Spleen (tissue), 13 donors: Measurements from ENCODE around the gene VPS35. TPM values are rescaled to one million over a fixed set of nuclear protein-coding genes. Genes with fewer than 3 reads are reported as not detected.
A peak's percentile ranks its signal among the peaks of the same experiment; 100 is the strongest.

Source experiments
- DNase-seq: peaks from one replicate; pipeline ENCODE4 v3.0.0-alpha.2; 2020
- H3K27ac ChIP-seq, 8 donors: fragments of 200-600 bp; sonication (generic) in 7 of 8; 1 replicate in 4 of 8; 2 replicates in 4 of 8; pipeline versions ENCODE4 v1.5.0 to v1.8.0; 2016 to 2021; ENCODE audit warnings: inconsistent platforms in 4 of 8, mild to moderate bottlenecking in 4 of 8, moderate library complexity in 1 of 8
- H3K27me3 ChIP-seq, 7 donors: fragments of 200-600 bp; sonication (generic) in 6 of 7; replicated peaks in 1 of 7; 1 replicate in 4 of 7; 2 replicates in 3 of 7; pipeline versions ENCODE4 v1.5.0 to v1.8.0; 2016 to 2021; ENCODE audit warnings: inconsistent platforms in 3 of 7, mild to moderate bottlenecking in 1 of 7
- H3K36me3 ChIP-seq, 6 donors: fragments of 200-600 bp; sonication (generic) in 5 of 6; 1 replicate in 4 of 6; 2 replicates in 2 of 6; pipeline versions ENCODE4 v1.5.0 to v1.8.0; 2016 to 2021; ENCODE audit warnings: inconsistent platforms in 2 of 6
- H3K4me1 ChIP-seq, 6 donors: fragments of 200-600 bp; sonication (generic) in 5 of 6; 1 replicate in 3 of 6; 2 replicates in 3 of 6; pipeline versions ENCODE4 v1.5.0 to v1.8.0; 2016 to 2021; ENCODE audit warnings: inconsistent platforms in 3 of 6
- H3K4me3 ChIP-seq, 8 donors: fragments of 200-600 bp; sonication (generic) in 7 of 8; 1 replicate in 4 of 8; 2 replicates in 4 of 8; pipeline versions ENCODE4 v1.5.0 to v1.8.0; 2016 to 2021; ENCODE audit warnings: inconsistent platforms in 4 of 8, mild to moderate bottlenecking in 4 of 8, moderate library complexity in 2 of 8
- H3K9me3 ChIP-seq, 8 donors: fragments of 200-600 bp; sonication (generic) in 7 of 8; 1 replicate in 4 of 8; 2 replicates in 4 of 8; pipeline versions ENCODE4 v1.5.0 to v1.8.0; 2016 to 2021; ENCODE audit warnings: inconsistent platforms in 4 of 8
- POLR2A ChIP-seq, 3 donors: fragments of 450-650 bp; IDR thresholded peaks; one replicate each; pipeline ENCODE4 v1.5.1; 2017; ENCODE audit warnings: antibody characterized with exemption in 3 of 3, mild to moderate bottlenecking in 1 of 3
- POLR2AphosphoS5 ChIP-seq, 3 donors: sonication (generic); formaldehyde crosslinking; IDR thresholded peaks; one replicate each; pipeline ENCODE4 v1.5.1; 2017; ENCODE audit warnings: antibody characterized with exemption in 3 of 3
- WGBS, 5 donors: extraction: QIAGEN DNeasy Blood & Tissue Kit in 3 of 5; methylation state at CpG; one replicate each; pipeline versions ENCODE4 v1.1.5 to v1.1.7; 2013 to 2018; 5-methylcytosine and 5-hydroxymethylcytosine counted together
- intact Hi-C: fragments of 100-400 bp; cut with DNase I; formaldehyde crosslinking; loops from one replicate; pipeline ENCODE4 v1.15.0; 2023; ENCODE audit warnings: low total_unique reads
- long read RNA-seq, 2 donors: transcript quantifications; one replicate each; lab custom pipeline, GENCODE V29; 2026
- polyA plus RNA-seq, 3 donors: library from polyadenylated mRNA; stranded (reverse); fragments of 200-250 nt; gene quantifications; one replicate each; pipeline ENCODE4 v1.2.1, GENCODE V29; 2013
- total RNA-seq, 7 donors: library from RNA; depleted of rRNA in 3 of 7; stranded (reverse); fragments of >200 nt in 3 of 7; fragmentation: NEBNext Ultra II Directional in 4 of 7; extraction: Animal tissue kit (Norgen Biotek cat#: 25700) in 4 of 7; gene quantifications; one replicate each; pipeline versions ENCODE4 v1.1.0 to v1.2.1, GENCODE V29; 2016 to 2021
- TF ChIP-seq, protein P1 (sequence below), 11 experiments: fragments of 200-600 bp in 7 of 11; fragments of 450-650 bp in 4 of 11; sonication (generic) in 4 of 11; IDR thresholded peaks in 8 of 11; conservative IDR thresholded peaks in 3 of 11; 1 replicate in 7 of 11; 2 replicates in 4 of 11; pipeline versions ENCODE4 v1.4.0 to v1.8.0; 2016 to 2021; ENCODE audit warnings: antibody characterized with exemption in 11 of 11, inconsistent platforms in 4 of 11, mild to moderate bottlenecking in 1 of 11
- donor health status: healthy with polysubstance abuse.
- donor health status: DM: no; HTN: no; CAD: no; lungs with moderate emphysema.
- donor health status: DM: no; HTN: no; CAD: no.
- donor health status: Bipolar disorder and iron deficiency.
- donor health status: healthy.
- donor health status: DM: no; HTN: no; CAD: no.
- donor health status: DM: yes; HTN: yes; CAD: no.

The VPS35 gene
- total RNA-seq (100 to 1,000 TPM in 4 of 7 donors, 10 to 100 TPM in 3; 58.3 to 111 (median 105) TPM), polyA plus RNA-seq (10 to 100 TPM; 18.1 to 24.9 (median 22.0) TPM)
- long read RNA-seq, donor 1, full-length matches to known transcripts: 22 of 81 reads
- long read RNA-seq, donor 1, partial matches to known transcripts: 59 of 81 reads
- long read RNA-seq, donor 1, other reads (novel, unspliced or antisense): 0 of 81 reads
- long read RNA-seq, donor 2, full-length matches to known transcripts: 14 of 41 reads
- long read RNA-seq, donor 2, partial matches to known transcripts: 27 of 41 reads
- long read RNA-seq, donor 2, other reads (novel, unspliced or antisense): 0 of 41 reads

DNA sequence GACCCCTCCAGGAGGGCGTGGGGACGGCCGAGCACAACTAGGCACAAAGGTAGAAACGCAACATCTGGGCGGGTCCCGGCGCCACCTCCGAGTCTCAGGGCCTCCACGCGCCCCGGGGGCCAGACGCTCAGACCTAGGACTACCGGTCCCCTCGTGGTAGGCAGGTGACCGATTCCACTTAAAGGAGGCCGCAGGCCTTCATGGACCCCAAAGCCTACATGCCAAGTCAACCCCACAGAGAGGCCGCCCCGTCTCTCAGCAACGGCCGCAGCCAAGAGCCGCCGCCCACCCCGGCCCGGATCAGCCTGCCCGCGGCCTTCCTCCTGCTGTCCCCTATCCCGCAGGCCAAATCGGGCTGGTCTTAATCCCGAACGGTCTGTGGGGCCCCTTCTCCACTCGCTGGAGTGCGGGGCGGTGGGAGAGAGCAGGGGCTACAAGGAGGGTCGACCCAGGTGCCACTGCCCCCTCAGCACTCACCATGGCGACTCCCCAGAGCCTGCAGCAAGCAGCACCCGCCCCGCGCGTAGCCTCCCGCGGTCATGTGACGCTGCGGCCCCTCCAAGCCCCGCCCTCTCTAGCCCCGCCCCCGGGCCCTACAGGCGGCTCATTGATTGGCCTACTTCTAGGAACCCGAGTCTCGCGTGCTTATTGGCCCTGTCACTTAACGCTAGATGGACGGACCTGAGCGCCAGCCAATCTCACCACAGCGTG, at the start of gene VPS35:
VPS35 (minus strand) TSS at position 525 of the 711 bp plus-strand sequence; CDS start at position 480, 45 bp downstream.
- Histone ChIP-seq H3K9me3 (no peaks in the 10 kb centered on the region), H3K36me3 (peaks cover 0 to 8% (median 0%) of the 10 kb centered on the region in 6 donors), H3K27me3 (no peaks in the 10 kb centered on the region), H3K4me1 (peaks cover 22 to 84% (median 67%) of the 10 kb centered on the region in 6 donors), H3K4me3 (peak within 1 kb of the TSS; percentile 74 to 99 (median 94)), H3K27ac (peak within 1 kb of the TSS; percentile 89 to 99 (median 96))
- DNase-seq: peak; percentile 99
- peak in 1 of 3 donors; percentile 60 for TF ChIP-seq POLR2A (IDR thresholded peaks at IDR 0.05)
- TF ChIP-seq, protein P1, sequence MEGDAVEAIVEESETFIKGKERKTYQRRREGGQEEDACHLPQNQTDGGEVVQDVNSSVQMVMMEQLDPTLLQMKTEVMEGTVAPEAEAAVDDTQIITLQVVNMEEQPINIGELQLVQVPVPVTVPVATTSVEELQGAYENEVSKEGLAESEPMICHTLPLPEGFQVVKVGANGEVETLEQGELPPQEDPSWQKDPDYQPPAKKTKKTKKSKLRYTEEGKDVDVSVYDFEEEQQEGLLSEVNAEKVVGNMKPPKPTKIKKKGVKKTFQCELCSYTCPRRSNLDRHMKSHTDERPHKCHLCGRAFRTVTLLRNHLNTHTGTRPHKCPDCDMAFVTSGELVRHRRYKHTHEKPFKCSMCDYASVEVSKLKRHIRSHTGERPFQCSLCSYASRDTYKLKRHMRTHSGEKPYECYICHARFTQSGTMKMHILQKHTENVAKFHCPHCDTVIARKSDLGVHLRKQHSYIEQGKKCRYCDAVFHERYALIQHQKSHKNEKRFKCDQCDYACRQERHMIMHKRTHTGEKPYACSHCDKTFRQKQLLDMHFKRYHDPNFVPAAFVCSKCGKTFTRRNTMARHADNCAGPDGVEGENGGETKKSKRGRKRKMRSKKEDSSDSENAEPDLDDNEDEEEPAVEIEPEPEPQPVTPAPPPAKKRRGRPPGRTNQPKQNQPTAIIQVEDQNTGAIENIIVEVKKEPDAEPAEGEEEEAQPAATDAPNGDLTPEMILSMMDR (IDR thresholded peaks at IDR 0.05 in 8 of 11, conservative IDR thresholded peaks at IDR 0.05 in 3 of 11): peak in 2 of 11 experiments; percentile 26 to 29
- TF ChIP-seq POLR2AphosphoS5 (IDR thresholded peaks at IDR 0.05): peak; percentile 94 to 97 (median 94)
- 0 to 1% (median 0%) methylated on average over 23 to 54 of the region's 54 CpGs for WGBS, 5 donors
- intact Hi-C loops: loop anchor here (10.0 kb wide), 1 partner anchor 136 kb away; no protein-coding TSS in a partner anchor

DNA sequence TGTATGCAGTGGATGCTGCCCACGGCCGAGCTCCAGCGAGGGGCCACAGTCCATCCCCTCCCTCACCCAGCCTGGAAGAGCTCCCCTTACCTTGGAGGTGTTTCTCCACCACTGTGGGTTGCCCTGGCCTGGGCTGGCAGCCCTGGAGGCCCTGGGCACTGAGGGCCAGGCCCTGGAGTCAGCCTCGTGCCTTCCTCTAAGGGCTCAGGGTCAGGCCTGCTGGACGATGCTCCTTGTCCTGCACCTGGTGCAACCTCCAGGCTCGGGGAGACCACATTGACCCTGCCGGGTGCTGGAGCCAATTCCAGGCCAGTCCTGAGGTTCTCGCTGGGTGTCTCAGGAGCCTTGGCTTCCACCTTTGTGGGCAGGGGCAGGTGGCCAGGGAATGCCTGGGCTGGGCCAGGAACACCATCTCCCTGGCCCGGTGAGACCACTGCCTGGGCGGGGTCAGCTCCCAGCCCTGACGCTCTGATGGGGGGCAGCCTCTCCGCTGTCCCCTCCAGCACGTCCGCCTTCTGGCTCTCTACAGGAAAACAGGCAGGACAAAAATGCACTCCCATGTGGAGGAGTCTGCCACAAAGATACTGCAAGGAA, 48.7 kb upstream of the VPS35 start:
- intact Hi-C loops: no loop called here
- DNase-seq: peak; percentile 61
- no peaks in the 10 kb centered on the region for H3K27me3 ChIP-seq
- no peak overlapping the region for H3K27ac ChIP-seq
- TF ChIP-seq, protein P1 (IDR thresholded peaks at IDR 0.05 in 8 of 11, conservative IDR thresholded peaks at IDR 0.05 in 3 of 11): no peak
- TF ChIP-seq POLR2A (IDR thresholded peaks at IDR 0.05): no peak
- TF ChIP-seq POLR2AphosphoS5 (IDR thresholded peaks at IDR 0.05): no peak
- peaks cover 0 to 4% (median 3%) of the 10 kb centered on the region in 6 donors for H3K4me1 ChIP-seq
- no peaks in the 10 kb centered on the region for H3K36me3 ChIP-seq
- 87 to 94% (median 91%) methylated on average over 6 to 14 of the region's 14 CpGs for WGBS, 5 donors
- no peak overlapping the region for H3K4me3 ChIP-seq
- H3K9me3 ChIP-seq: no peaks in the 10 kb centered on the region

DNA sequence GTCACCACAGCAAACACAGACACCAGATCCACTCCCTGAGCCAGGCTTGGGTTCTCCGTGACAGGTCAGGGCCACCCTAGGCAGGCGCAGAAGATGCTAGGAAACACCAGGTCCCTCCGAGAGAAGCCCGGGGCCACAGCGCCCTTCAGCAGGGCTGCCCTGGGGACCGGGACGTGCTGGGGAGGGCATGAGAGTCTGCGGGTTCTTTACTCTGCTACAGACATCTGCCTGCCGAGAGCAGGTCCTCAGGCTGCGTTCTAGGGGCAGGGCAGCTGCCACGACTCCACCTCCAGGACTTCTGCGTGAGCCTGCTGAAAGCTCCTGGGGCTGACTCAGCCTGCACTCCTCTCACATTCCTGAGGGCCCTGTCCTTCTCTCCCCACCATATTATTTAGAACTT, 47.7 kb upstream of the VPS35 start:
- 81 to 97% (median 82%) methylated on average over 10 to 12 of the region's 12 CpGs for WGBS, 5 donors
- no peaks in the 10 kb centered on the region for H3K9me3 ChIP-seq
- no peak overlapping the region for H3K27ac ChIP-seq
- no peaks in the 10 kb centered on the region for H3K4me1 ChIP-seq
- no peaks in the 10 kb centered on the region for H3K36me3 ChIP-seq
- no peaks in the 10 kb centered on the region for H3K27me3 ChIP-seq
- intact Hi-C loops: no loop called here
- DNase-seq: peak; percentile 48
- no peak overlapping the region for H3K4me3 ChIP-seq
- TF ChIP-seq POLR2AphosphoS5 (IDR thresholded peaks at IDR 0.05) (no peak), POLR2A (IDR thresholded peaks at IDR 0.05) (no peak)
- TF ChIP-seq, protein P1 (IDR thresholded peaks at IDR 0.05 in 8 of 11, conservative IDR thresholded peaks at IDR 0.05 in 3 of 11): no peak
